Ecto neural progenitor cell (in vitro differentiated cells): ENCODE measurements around the gene FBLN1.
"Not testable (repeated sequence)": the region's sequence is repeated elsewhere in the genome, so short reads cannot be mapped to it uniquely, and the experiment has no call there.

Experiments used
- DNase-seq: peaks from one replicate; pipeline ENCODE4 v3.0.0-alpha.2; 2018; ENCODE audit warnings: low spot score

Gene FBLN1, protein sequence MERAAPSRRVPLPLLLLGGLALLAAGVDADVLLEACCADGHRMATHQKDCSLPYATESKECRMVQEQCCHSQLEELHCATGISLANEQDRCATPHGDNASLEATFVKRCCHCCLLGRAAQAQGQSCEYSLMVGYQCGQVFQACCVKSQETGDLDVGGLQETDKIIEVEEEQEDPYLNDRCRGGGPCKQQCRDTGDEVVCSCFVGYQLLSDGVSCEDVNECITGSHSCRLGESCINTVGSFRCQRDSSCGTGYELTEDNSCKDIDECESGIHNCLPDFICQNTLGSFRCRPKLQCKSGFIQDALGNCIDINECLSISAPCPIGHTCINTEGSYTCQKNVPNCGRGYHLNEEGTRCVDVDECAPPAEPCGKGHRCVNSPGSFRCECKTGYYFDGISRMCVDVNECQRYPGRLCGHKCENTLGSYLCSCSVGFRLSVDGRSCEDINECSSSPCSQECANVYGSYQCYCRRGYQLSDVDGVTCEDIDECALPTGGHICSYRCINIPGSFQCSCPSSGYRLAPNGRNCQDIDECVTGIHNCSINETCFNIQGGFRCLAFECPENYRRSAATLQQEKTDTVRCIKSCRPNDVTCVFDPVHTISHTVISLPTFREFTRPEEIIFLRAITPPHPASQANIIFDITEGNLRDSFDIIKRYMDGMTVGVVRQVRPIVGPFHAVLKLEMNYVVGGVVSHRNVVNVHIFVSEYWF

GRCh38 chr22:45502215-45503049 lies at the start of gene FBLN1:
Gene FBLN1, plus strand, starts transcription at chr22:45502883. Its CDS starts 103 bp downstream, at chr22:45502986.
- peak; percentile 88 for DNase-seq

DNA sequence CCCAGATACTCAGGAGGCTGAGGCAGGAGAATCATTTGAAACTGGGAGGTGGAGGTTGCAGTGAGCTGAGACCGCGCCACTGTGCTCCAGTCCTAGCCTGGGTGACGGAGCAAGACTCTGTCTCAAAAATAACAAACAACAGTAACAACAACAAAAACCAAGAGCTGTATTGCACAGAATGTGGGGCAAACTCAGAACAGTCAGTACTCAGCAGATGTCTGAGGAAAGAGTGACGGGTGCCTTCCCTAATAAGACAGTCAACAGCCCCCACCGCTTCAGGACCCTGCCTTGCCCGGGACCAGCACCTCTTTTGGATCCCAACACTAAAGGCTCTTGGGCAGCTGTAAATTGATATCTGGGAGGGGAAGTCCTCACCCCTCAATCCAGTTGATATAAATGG lies 48.9 kb upstream of the FBLN1 start:
- no peak for DNase-seq

GRCh38 chr22:45454275-45454674 lies 48.4 kb upstream of the FBLN1 start:
- no peak for DNase-seq

GRCh38 chr22:45455212-45455611 lies 47.5 kb upstream of the FBLN1 start:
- no peak for DNase-seq

GRCh38 chr22:45455621-45456020 lies 47.1 kb upstream of the FBLN1 start:
- no peak for DNase-seq

DNA sequence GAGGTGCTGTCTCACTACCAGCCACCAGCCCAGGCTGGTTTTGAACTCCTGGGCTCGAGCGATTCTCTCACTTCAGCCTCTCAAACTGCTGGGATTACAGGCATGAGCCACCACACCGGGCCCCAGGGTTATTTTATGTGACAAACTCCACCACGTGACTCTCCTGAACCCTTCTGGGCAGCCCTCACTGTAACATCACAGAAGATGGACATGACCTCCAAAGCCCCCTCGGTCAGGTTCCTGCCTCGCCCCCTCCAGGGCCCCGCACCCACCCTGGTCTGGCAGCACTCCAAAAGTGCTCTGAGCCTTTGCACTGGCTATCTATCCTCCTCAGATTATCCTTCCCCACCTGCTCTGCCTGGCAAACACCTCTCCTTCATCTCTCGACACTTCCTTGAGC lies 45.9 kb upstream of the FBLN1 start:
- DNase-seq, result no peak

- no peak for DNase-seq
These were observed 44.2 kb upstream of the FBLN1 start for GRCh38 chr22:45458532-45458931.

DNA sequence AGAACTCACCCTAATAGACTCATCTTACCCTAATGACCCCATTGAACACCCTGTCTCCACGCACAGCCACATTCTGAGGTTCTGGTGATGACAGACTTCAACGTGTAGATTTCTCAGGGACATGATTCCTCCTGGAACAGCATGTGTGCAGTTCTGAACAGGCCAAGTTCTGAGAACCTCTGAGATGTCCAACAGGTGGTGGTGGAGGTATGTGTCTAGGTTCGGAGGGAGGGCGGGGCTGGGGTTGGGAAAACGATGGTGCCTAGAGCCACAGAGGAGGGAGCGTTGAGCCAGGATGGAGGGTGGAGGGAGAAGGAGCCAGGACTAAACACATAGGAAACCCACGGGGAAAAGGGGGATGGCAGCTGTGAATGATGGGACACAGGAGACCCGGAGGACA lies 43.4 kb upstream of the FBLN1 start:
- DNase-seq, result no peak

DNA sequence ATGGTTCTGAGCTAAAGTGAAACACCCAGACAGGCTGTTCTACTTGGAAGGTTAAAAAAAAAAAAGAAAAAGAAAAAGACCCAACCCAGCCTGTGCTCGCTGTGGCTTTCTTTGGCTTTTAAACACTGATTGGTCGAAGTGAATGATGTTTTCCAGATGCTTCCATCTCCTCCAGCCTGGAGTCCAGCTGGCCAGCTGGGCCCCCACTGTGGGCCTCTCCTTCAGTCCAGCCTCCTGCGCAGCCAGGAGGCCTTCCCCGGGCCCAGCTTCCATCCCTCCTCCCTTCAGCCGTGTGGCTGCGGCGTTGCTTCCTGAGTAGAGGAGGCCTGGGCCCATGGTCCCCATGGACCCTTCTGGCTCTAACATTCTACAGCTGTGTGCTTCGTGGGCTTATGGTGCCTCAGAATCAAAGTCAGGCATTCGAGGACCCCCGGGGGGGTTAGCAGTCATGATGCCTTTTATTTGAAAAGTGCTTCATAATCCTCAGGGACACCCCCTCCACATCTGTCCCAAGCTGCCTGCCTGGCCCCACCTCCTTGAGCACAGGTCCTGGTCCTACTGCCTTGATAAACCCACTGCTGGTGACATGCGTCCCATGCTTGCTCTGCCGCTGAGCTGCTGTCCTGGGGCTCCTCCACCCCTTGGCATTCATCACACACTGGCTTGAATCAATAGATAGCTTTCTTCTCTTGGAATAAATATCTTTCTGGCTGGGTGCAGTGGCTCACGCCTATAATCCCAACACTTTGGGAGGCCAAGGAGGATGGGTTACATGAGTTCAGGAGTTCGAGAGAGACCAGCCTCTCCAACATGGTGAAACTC lies 42.2 kb upstream of the FBLN1 start:
- DNase-seq, result no peak

GRCh38 chr22:45462034-45462655 lies 40.5 kb upstream of the FBLN1 start:
- no peak for DNase-seq

DNA sequence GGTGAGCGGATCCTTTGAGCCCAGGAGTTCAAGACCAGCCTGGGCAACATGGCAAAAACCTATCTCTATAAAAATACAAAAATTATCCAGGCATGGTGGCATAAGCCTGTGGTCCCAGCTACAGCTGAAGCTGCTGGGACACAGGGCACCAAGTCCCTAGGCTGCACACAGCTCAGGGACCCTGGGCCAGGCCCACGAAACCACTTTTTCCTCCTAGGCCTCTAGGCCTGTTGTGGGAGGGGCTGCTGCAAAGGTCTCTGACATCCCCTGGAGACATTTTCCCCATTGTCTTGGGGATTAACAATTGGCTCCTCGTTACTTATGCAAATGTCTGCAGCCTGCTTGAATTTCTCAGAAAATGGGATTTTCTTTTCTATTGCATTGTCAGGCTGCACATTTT lies 39.0 kb upstream of the FBLN1 start:
- not testable (repeated sequence) for DNase-seq

GRCh38 chr22:45465633-45466032 lies 37.0 kb upstream of the FBLN1 start:
- DNase-seq, result no peak

- DNase-seq, result no peak
These were observed 33.8 kb upstream of the FBLN1 start for GRCh38 chr22:45468872-45469271.

- DNase-seq, result no peak
These were observed 33.2 kb upstream of the FBLN1 start for GRCh38 chr22:45469281-45470073.

- no peak for DNase-seq
These were observed 31.8 kb upstream of the FBLN1 start for GRCh38 chr22:45470871-45471270.

DNA sequence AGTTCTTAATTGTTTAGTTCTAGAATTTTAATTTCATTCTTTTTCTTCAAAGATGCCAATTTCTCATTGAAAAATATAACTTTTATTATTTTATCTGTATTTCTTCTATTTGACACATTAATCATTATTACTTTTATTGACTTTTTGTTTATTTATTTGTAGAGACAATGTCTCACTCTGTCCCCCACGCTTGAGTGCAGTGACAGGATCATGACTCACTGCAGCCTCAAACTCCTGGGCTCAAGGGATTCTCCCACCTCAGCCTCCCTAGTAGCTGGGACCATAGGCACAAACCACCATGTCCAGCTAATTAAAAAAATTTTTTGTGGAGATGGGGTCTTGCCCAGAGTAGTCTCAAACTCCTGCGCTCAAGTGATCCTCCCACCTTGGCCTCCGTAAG lies 30.3 kb upstream of the FBLN1 start:
- no peak for DNase-seq

DNA sequence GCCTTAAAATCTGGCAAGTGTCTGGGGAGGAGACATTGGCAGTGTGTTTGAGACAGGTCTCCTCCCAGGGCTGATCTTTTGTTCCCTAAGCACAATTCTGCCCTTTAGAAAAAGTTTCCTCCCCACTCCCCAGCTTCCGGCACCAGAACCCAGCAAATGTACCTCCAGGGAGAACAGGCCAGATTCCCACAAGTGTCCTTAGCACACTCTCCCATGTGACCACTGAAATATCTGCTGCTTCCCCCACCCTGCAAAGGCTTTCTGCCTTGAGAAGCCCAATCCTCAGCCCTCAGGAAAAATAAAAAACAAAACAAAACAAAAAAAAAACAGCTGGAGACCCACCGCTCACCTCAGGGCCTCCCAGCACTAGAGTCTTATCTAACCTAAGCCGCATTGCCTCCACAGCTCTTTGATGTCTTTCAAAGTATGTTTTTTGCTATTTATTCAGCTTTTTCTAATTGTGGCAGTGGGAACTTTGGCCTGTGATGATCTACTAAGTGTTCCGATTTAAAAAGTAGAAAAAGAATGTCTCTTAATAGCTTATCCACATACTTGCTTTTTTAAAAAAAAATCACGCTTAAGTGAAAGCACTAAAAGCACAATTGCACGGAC lies 29.0 kb upstream of the FBLN1 start:
- DNase-seq, result no peak

- no peak for DNase-seq
These were observed 27.5 kb upstream of the FBLN1 start for GRCh38 chr22:45475063-45475747.

- DNase-seq, result no peak
These were observed 26.7 kb upstream of the FBLN1 start for GRCh38 chr22:45475851-45476514.
